ENCODE results near the gene FBXL16. TPM values are rescaled to one million over a fixed set of nuclear protein-coding genes. Genes with fewer than 3 reads are reported as not detected.

FBXL16 gene
- total RNA-seq, 2 donors from 2014 or later: 1.3 to 1.7 TPM

GRCh38 chr16:732332-732731 is 26.7 kb upstream of the FBXL16 start:
- no peak for DNase-seq (ENCODE audit: low spot score)
- Histone ChIP-seq H3K36me3 (peaks cover 55% of the 10 kb centered on the region), H3K27me3 (no peaks in the 10 kb centered on the region), H3K4me3 (no peak overlapping the region), H3K4me1 (peaks cover 0 to 18% of the 10 kb centered on the region in 2 donors), H3K27ac (no peak overlapping the region), H3K9me3 (no peaks in the 10 kb centered on the region)
- TF ChIP-seq CTCF (IDR thresholded peaks at IDR 0.05): no peak

GRCh38 chr16:730666-731509 is 25.3 kb upstream of the FBXL16 start:
- Histone ChIP-seq H3K27ac (no peak overlapping the region), H3K27me3 (no peaks in the 10 kb centered on the region), H3K9me3 (no peaks in the 10 kb centered on the region), H3K36me3 (peaks cover 40% of the 10 kb centered on the region), H3K4me1 (peaks cover 0 to 29% of the 10 kb centered on the region in 2 donors), H3K4me3 (no peak overlapping the region)
- no peak for DNase-seq (ENCODE audit: low spot score)
- no peak for TF ChIP-seq CTCF (IDR thresholded peaks at IDR 0.05)

- no peak for TF ChIP-seq CTCF (IDR thresholded peaks at IDR 0.05)
- Histone ChIP-seq H3K27me3 (no peaks in the 10 kb centered on the region), H3K27ac (no peak overlapping the region), H3K36me3 (peaks cover 33% of the 10 kb centered on the region), H3K4me1 (peaks cover 0 to 29% of the 10 kb centered on the region in 2 donors), H3K4me3 (no peak overlapping the region), H3K9me3 (no peaks in the 10 kb centered on the region)
- no peak for DNase-seq (ENCODE audit: low spot score)
Observed at GRCh38 chr16:729768-730665, 24.4 kb upstream of the FBXL16 start.

GRCh38 chr16:728890-729744 is 23.5 kb upstream of the FBXL16 start:
- DNase-seq (ENCODE audit: low spot score): no peak
- no peaks in the 10 kb centered on the region for H3K27me3 ChIP-seq

More at GRCh38 chr16:728890-729744, 23.5 kb upstream of the FBXL16 start:
- Histone ChIP-seq H3K9me3 (no peaks in the 10 kb centered on the region), H3K36me3 (peaks cover 26% of the 10 kb centered on the region), H3K4me1 (peaks cover 0 to 29% of the 10 kb centered on the region in 2 donors), H3K27ac (peak overlapping the region in 1 of 2 donors; percentile 44), H3K4me3 (peak overlapping the region in 1 of 2 donors; percentile 61)
- TF ChIP-seq CTCF (IDR thresholded peaks at IDR 0.05): no peak

All from right atrium auricular region (tissue), 2 donors.